OCI-LY7 (cell line): ENCODE measurements around the gene TSPAN8. TPM values are rescaled to one million over a fixed set of nuclear protein-coding genes. Genes with fewer than 3 reads are reported as not detected.

ENCODE experiments used
- BruUV-seq: library from RNA; stranded (reverse); fragments of 400-500 nt; replicated peaks from 2 replicates; lab custom pipeline; 2021; lab: Mats Ljungman, UMichigan
- CTCF ChIA-PET: fragments of 300-600 bp; sonication (Branson Sonifier 250); formaldehyde crosslinking; loops from one replicate; lab custom pipeline; 2022; ENCODE audit warnings: antibody characterized with exemption; ENCODE audit not compliant: unreplicated experiment; lab: Charles Lee
- POLR2A ChIA-PET: fragments of 300-600 bp; sonication (Branson Sonifier 250); formaldehyde crosslinking; loops from one replicate; lab custom pipeline; 2022; ENCODE audit warnings: antibody characterized with exemption; lab: Charles Lee
- DNase-seq: peaks from one replicate; pipeline ENCODE4 v3.0.0-alpha.2; 2015; ENCODE audit warnings: low spot score
- H2AFZ ChIP-seq: fragments of 200-600 bp; sonication (generic), shearing (Covaris generic); 2 replicates; pipeline ENCODE4 v1.6.1; 2014; ENCODE audit warnings: mild to moderate bottlenecking, antibody characterized with exemption, low read length, moderate library complexity
- H3K27ac ChIP-seq: fragments of 200-600 bp; sonication (generic); 2 replicates; pipeline ENCODE4 v1.5.1; 2014; ENCODE audit warnings: mixed run types, low read depth, mild to moderate bottlenecking, moderate library complexity, low read length, inconsistent platforms; ENCODE audit not compliant: poor library complexity, severe bottlenecking
- H3K36me3 ChIP-seq: fragments of 200-600 bp; sonication (generic); 2 replicates; pipeline ENCODE4 v1.6.1; 2014; ENCODE audit warnings: mild to moderate bottlenecking, antibody characterized with exemption, low read length, moderate library complexity, mixed read lengths; ENCODE audit not compliant: insufficient read depth
- H3K4me1 ChIP-seq: fragments of 200-600 bp; sonication (generic); 2 replicates; pipeline ENCODE4 v1.5.1; 2014; ENCODE audit warnings: mild to moderate bottlenecking, low read length; ENCODE audit not compliant: insufficient read depth, poor library complexity, severe bottlenecking
- H3K4me2 ChIP-seq: fragments of 200-600 bp; sonication (generic); 2 replicates; pipeline ENCODE4 v1.6.1; 2014; ENCODE audit warnings: mild to moderate bottlenecking, low read length
- H3K4me3 ChIP-seq: fragments of 200-600 bp; sonication (generic); 2 replicates; pipeline ENCODE4 v1.5.1; 2014; ENCODE audit warnings: mild to moderate bottlenecking, low read depth, low read length; ENCODE audit not compliant: poor library complexity, severe bottlenecking
- H3K79me2 ChIP-seq: fragments of 200-600 bp; sonication (generic); 2 replicates; pipeline ENCODE4 v1.6.1; 2016; ENCODE audit warnings: low read depth, mild to moderate bottlenecking, low read length, moderate library complexity, mixed read lengths; ENCODE audit not compliant: insufficient read depth
- H3K9me2 ChIP-seq: fragments of 200-600 bp; sonication (generic); 2 replicates; pipeline ENCODE4 v1.6.1; 2016; ENCODE audit warnings: mild to moderate bottlenecking, low read length, mixed read lengths; ENCODE audit not compliant: insufficient read depth
- H3K9me3 ChIP-seq: fragments of 200-600 bp; sonication (generic); 2 replicates; pipeline ENCODE4 v1.6.1; 2014; ENCODE audit warnings: mild to moderate bottlenecking, mixed run types, low read length, mixed read lengths
- H4K20me1 ChIP-seq: fragments of 200-600 bp; sonication (generic); 2 replicates; pipeline ENCODE4 v1.6.1; 2014; ENCODE audit warnings: mild to moderate bottlenecking, antibody characterized with exemption, low read length, moderate library complexity, mixed read lengths; ENCODE audit not compliant: insufficient read depth
- CTCF ChIP-seq: fragments of 200-600 bp; sonication (generic); conservative IDR thresholded peaks from 2 replicates; pipeline ENCODE4 v1.5.1; 2014; ENCODE audit warnings: mild to moderate bottlenecking, antibody characterized with exemption, low read length, moderate library complexity, mixed read lengths
- EZH2phosphoT487 ChIP-seq: fragments of 200-600 bp; sonication (generic); IDR thresholded peaks from 2 replicates; pipeline ENCODE4 v1.6.1; 2018; ENCODE audit warnings: low read depth, borderline replicate concordance, mild to moderate bottlenecking, mixed run types, antibody characterized with exemption, low read length, moderate library complexity, mixed read lengths
- intact Hi-C: fragments of 100-400 bp; cut with micrococcal nuclease; formaldehyde crosslinking; loops from one replicate; pipeline ENCODE4 v1.10.0; 2022; ENCODE audit not compliant: unreplicated experiment
- total RNA-seq, 2 experiments: library from RNA; depleted of rRNA in 1 of 2; stranded (reverse); fragments of >200 nt in 1 of 2; shearing (Covaris generic) in 1 of 2; gene quantifications; 2 replicates each; pipeline ENCODE4 v1.2.3, GENCODE V29; 2014 to 2022

TSPAN8 gene
- total RNA-seq, 2 experiments from 2014 or later = not detected

- H3K36me3 ChIP-seq = no peaks in the 10 kb centered on the region
- H4K20me1 ChIP-seq = no peaks in the 10 kb centered on the region
- no peaks in the 10 kb centered on the region for H3K4me1 ChIP-seq
- H3K9me2 ChIP-seq = no peaks in the 10 kb centered on the region
- TF ChIP-seq EZH2phosphoT487 = no peak
- TF ChIP-seq CTCF = no peak
- BruUV-seq = no TSS peak
- CTCF ChIA-PET = no interaction called here
- DNase-seq = no peak
- no peak overlapping the region for H3K4me2 ChIP-seq
- intact Hi-C loops = no loop called here
- no peak overlapping the region for H2AFZ ChIP-seq
- H3K79me2 ChIP-seq = no peaks in the 10 kb centered on the region
- no peaks in the 10 kb centered on the region for H3K9me3 ChIP-seq
- no peak overlapping the region for H3K27ac ChIP-seq
- H3K4me3 ChIP-seq = no peak overlapping the region
- POLR2A ChIA-PET = no interaction called here
Measured at GRCh38 chr12:71135812-71136176, 22.0 kb downstream of the TSPAN8 start.

- H3K79me2 ChIP-seq = no peaks in the 10 kb centered on the region
- ChIA-PET POLR2A (no interaction called here), CTCF (no interaction called here)
- H3K9me2 ChIP-seq = no peaks in the 10 kb centered on the region
- no peaks in the 10 kb centered on the region for H3K9me3 ChIP-seq
- DNase-seq = no peak
- H3K4me3 ChIP-seq = no peak overlapping the region
- H3K4me2 ChIP-seq = no peak overlapping the region
- no peaks in the 10 kb centered on the region for H3K4me1 ChIP-seq
- no peak overlapping the region for H2AFZ ChIP-seq
- H4K20me1 ChIP-seq = no peaks in the 10 kb centered on the region
- H3K27ac ChIP-seq = no peak overlapping the region
- no TSS peak for BruUV-seq
- TF ChIP-seq CTCF = no peak
- no peak for TF ChIP-seq EZH2phosphoT487
- intact Hi-C loops = no loop called here
- H3K36me3 ChIP-seq = no peaks in the 10 kb centered on the region
Measured at GRCh38 chr12:71135077-71135811, 22.6 kb downstream of the TSPAN8 start.

GRCh38 chr12:71134405-71134804 is 23.4 kb downstream of the TSPAN8 start:
- Histone ChIP-seq H2AFZ (no peak overlapping the region), H3K36me3 (no peaks in the 10 kb centered on the region), H3K4me3 (no peak overlapping the region), H3K9me2 (no peaks in the 10 kb centered on the region), H3K79me2 (no peaks in the 10 kb centered on the region), H4K20me1 (no peaks in the 10 kb centered on the region), H3K4me1 (no peaks in the 10 kb centered on the region), H3K4me2 (no peak overlapping the region), H3K27ac (no peak overlapping the region), H3K9me3 (no peaks in the 10 kb centered on the region)
- ChIA-PET POLR2A (no interaction called here), CTCF (no interaction called here)
- DNase-seq = no peak
- TF ChIP-seq EZH2phosphoT487 (no peak), CTCF (no peak)
- no TSS peak for BruUV-seq
- intact Hi-C loops = no loop called here
